ENCODE measurements around the gene KATNAL1.
A peak's percentile ranks its signal among the peaks of the same experiment; 100 is the strongest.

The KATNAL1 gene

DNA sequence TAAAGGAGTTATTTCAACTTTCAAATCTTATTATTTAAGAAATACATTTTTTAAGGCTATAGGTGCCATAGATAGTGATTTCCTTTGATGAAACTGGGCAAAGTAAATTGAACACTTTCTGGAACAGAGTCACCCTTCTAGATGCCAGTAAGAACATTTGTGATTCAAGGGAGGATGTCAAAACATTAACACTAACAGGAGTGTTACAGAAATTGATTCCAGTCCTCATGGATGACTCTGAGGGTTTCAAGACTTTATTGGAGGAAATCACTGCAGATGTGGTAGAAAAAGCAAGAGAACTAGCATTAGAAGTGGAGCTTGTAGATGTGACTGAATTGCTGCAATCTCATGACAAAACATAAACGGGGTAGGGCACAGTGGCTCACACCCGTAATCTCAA, 12.2 kb downstream of the KATNAL1 start:
- H3K79me2 ChIP-seq (ENCODE audit: control insufficient read depth, low read length) = peaks cover 100% of the 10 kb centered on the region
- no peak for TF ChIP-seq EZH2phosphoT487 (IDR thresholded peaks at IDR 0.05; ENCODE audit: borderline replicate concordance, low read length)
- TF ChIP-seq, protein P1, sequence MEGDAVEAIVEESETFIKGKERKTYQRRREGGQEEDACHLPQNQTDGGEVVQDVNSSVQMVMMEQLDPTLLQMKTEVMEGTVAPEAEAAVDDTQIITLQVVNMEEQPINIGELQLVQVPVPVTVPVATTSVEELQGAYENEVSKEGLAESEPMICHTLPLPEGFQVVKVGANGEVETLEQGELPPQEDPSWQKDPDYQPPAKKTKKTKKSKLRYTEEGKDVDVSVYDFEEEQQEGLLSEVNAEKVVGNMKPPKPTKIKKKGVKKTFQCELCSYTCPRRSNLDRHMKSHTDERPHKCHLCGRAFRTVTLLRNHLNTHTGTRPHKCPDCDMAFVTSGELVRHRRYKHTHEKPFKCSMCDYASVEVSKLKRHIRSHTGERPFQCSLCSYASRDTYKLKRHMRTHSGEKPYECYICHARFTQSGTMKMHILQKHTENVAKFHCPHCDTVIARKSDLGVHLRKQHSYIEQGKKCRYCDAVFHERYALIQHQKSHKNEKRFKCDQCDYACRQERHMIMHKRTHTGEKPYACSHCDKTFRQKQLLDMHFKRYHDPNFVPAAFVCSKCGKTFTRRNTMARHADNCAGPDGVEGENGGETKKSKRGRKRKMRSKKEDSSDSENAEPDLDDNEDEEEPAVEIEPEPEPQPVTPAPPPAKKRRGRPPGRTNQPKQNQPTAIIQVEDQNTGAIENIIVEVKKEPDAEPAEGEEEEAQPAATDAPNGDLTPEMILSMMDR (IDR thresholded peaks at IDR 0.05; ENCODE audit: low read depth, low read length, poor library complexity, severe bottlenecking) = no peak
- peaks cover 42% of the 10 kb centered on the region for H3K36me3 ChIP-seq (ENCODE audit: control insufficient read depth, low read length)
- no peaks in the 10 kb centered on the region for H3K9me2 ChIP-seq (replicated peaks; ENCODE audit: control insufficient read depth, low read length)
- H3F3A ChIP-seq (ENCODE audit: control insufficient read depth, insufficient read depth) = 0 out of 2 replicates have a peak, but pooled peaks cover 2% of the 10 kb centered on the region
- H3K27ac ChIP-seq (ENCODE audit: low read depth, low read length) = no peak overlapping the region
- no peaks in the 10 kb centered on the region for H3K27me3 ChIP-seq (ENCODE audit: control insufficient read depth, low read length)
- H3K4me3 ChIP-seq (ENCODE audit: low read length) = no peak overlapping the region
- no peak overlapping the region for H3K4me2 ChIP-seq (ENCODE audit: low read length)
- no peaks in the 10 kb centered on the region for H3K9me3 ChIP-seq (ENCODE audit: control insufficient read depth, insufficient read depth, low read length)
- H4K20me1 ChIP-seq (ENCODE audit: control insufficient read depth, insufficient read depth, low read depth, low read length) = no peaks in the 10 kb centered on the region; the same call in 1 of the 2 replicates
- peaks cover 46% of the 10 kb centered on the region for H3K4me1 ChIP-seq (ENCODE audit: control insufficient read depth, low read length)

DNA sequence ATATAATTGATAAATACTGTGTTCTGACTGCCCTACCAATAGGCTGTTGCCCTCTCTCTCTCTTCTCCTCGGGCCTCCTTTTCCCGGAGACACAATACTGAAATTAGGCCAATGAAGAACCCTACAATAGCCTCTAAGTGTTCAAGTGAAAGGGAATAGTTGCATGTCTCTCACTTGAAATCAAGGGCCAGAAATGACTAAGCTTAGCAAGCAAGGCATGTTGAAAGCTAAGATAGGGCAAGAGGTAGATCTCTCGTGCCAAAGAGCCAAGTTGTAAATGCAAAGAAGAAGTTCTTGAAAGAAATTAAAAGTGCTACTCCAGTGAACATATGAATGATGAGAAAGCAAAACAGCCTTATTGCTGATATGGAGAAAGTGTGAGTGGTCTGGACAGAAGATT, 13.3 kb downstream of the KATNAL1 start:
- Histone ChIP-seq H4K20me1 (ENCODE audit: control insufficient read depth, insufficient read depth, low read depth, low read length) (no peaks in the 10 kb centered on the region; the same call in 1 of the 2 replicates), H3K36me3 (ENCODE audit: control insufficient read depth, low read length) (peaks cover 46% of the 10 kb centered on the region), H3K4me2 (ENCODE audit: low read length) (no peak overlapping the region), H3K4me1 (ENCODE audit: control insufficient read depth, low read length) (peaks cover 40% of the 10 kb centered on the region), H3K4me3 (ENCODE audit: low read length) (no peak overlapping the region), H3K79me2 (ENCODE audit: control insufficient read depth, low read length) (peaks cover 100% of the 10 kb centered on the region), H3F3A (ENCODE audit: control insufficient read depth, insufficient read depth) (0 out of 2 replicates have a peak, but pooled peaks cover 2% of the 10 kb centered on the region), H3K9me2 (replicated peaks; ENCODE audit: control insufficient read depth, low read length) (no peaks in the 10 kb centered on the region), H3K27me3 (ENCODE audit: control insufficient read depth, low read length) (no peaks in the 10 kb centered on the region), H3K27ac (ENCODE audit: low read depth, low read length) (no peak overlapping the region), H3K9me3 (ENCODE audit: control insufficient read depth, insufficient read depth, low read length) (no peaks in the 10 kb centered on the region)
- TF ChIP-seq, protein P1 (IDR thresholded peaks at IDR 0.05; ENCODE audit: low read depth, low read length, poor library complexity, severe bottlenecking) = no peak
- no peak for TF ChIP-seq EZH2phosphoT487 (IDR thresholded peaks at IDR 0.05; ENCODE audit: borderline replicate concordance, low read length)

DNA sequence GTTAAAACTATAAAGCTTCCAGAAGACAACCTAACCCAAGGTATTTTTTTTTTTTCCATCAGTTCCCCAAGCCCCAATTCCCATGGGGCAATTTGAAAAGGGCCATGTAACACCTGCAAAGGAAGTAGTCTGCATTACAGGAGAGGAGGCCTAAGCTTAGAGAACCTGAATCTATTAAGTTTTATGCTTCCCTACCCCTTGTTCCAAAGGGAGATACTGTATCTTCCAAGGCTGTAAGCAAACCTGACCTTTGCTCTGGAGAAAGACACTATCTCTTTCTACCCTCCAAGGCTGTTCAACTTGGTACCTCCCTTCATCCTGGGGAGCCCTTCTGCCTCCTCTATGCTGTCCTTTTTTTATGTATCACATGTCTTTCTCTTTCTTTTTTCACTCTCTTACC, 15.0 kb downstream of the KATNAL1 start:
- Histone ChIP-seq H3K27ac (ENCODE audit: low read depth, low read length) (no peak overlapping the region), H3K4me2 (ENCODE audit: low read length) (peak overlapping the region; percentile 37), H3K27me3 (ENCODE audit: control insufficient read depth, low read length) (no peaks in the 10 kb centered on the region), H3K4me3 (ENCODE audit: low read length) (peak overlapping the region; percentile 10; the same call in 1 of the 2 replicates), H3K36me3 (ENCODE audit: control insufficient read depth, low read length) (peaks cover 46% of the 10 kb centered on the region), H3K9me3 (ENCODE audit: control insufficient read depth, insufficient read depth, low read length) (no peaks in the 10 kb centered on the region), H3K4me1 (ENCODE audit: control insufficient read depth, low read length) (peaks cover 40% of the 10 kb centered on the region), H3K79me2 (ENCODE audit: control insufficient read depth, low read length) (peaks cover 100% of the 10 kb centered on the region), H3F3A (ENCODE audit: control insufficient read depth, insufficient read depth) (no peaks in the 10 kb centered on the region), H4K20me1 (ENCODE audit: control insufficient read depth, insufficient read depth, low read depth, low read length) (no peaks in the 10 kb centered on the region; the same call in 1 of the 2 replicates), H3K9me2 (replicated peaks; ENCODE audit: control insufficient read depth, low read length) (no peaks in the 10 kb centered on the region)
- TF ChIP-seq EZH2phosphoT487 (IDR thresholded peaks at IDR 0.05; ENCODE audit: borderline replicate concordance, low read length) = no peak
- TF ChIP-seq, protein P1 (IDR thresholded peaks at IDR 0.05; ENCODE audit: low read depth, low read length, poor library complexity, severe bottlenecking) = no peak

Measured in DOHH2 (cell line).